BJ (cell line): ENCODE data around the gene EXOC6B. TPM values are rescaled to one million over a fixed set of nuclear protein-coding genes. Genes with fewer than 3 reads are reported as not detected.

ENCODE experiments used
- CTCF ChIA-PET: fragments of 350-600 bp; formaldehyde crosslinking; extraction: SDS; loops from one replicate; lab custom pipeline; 2021; ENCODE audit warnings: antibody characterized with exemption, inconsistent platforms; lab: Yijun Ruan, JAX
- POLR2A ChIA-PET: fragments of 300-600 bp; sonication (Branson Sonifier 250); formaldehyde crosslinking; extraction: SDS; loops from one replicate; lab custom pipeline; 2021; ENCODE audit warnings: antibody characterized with exemption; lab: Charles Lee
- DNase-seq: peaks from one replicate; pipeline ENCODE4 v3.0.0-alpha.2; 2011; ENCODE audit warnings: low read depth
- H3K27me3 ChIP-seq: 2 replicates; pipeline ENCODE4 v1.6.0; 2011; ENCODE audit warnings: low read length; ENCODE audit not compliant: control insufficient read depth, insufficient read depth
- H3K36me3 ChIP-seq: 2 replicates; pipeline ENCODE4 v1.5.1; 2011; ENCODE audit warnings: low read length; ENCODE audit not compliant: control insufficient read depth, insufficient read depth
- H3K4me3 ChIP-seq: 2 replicates; pipeline ENCODE4 v1.5.1; 2011; ENCODE audit warnings: low read depth, mild to moderate bottlenecking, control low read depth, low read length
- CTCF ChIP-seq: IDR thresholded peaks from 2 replicates; pipeline ENCODE4 v1.5.1; 2011; ENCODE audit warnings: low read depth, mild to moderate bottlenecking, control low read depth, inconsistent platforms, low read length, moderate library complexity; ENCODE audit not compliant: insufficient read depth
- polyA plus RNA-seq: library from polyadenylated mRNA; depleted of rRNA; stranded (reverse); fragments of >200 nt; gene quantifications from 2 replicates; pipeline ENCODE4 v1.2.3, GENCODE V29; 2011

EXOC6B gene
- polyA plus RNA-seq, 1 experiment: 15.5 TPM

DNA sequence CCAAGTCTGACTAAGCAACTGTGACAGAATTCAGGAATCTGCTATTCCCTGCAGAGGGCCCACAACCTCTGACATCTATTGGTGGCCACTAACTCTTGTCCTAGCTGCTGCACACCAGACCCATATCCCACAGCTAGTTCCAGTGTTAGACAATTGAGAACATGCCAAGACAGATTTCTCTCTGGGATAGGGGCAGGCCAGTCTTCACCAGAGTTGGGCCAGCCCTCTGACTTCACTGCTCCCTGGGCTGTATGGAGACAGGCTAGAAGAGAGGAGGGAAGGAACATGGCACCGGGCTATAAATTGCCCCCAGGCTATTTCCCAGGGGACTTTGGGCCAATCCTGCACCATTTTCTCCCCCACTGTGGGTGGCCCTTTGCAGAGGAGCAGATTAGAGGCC lies 645.5 kb downstream of the EXOC6B start:
- H3K4me3 ChIP-seq: no peak overlapping the region
- H3K36me3 ChIP-seq: no peaks in the 10 kb centered on the region; the same call in 1 of the 2 replicates
- no peak for DNase-seq
- H3K27me3 ChIP-seq: no peaks in the 10 kb centered on the region
- ChIA-PET POLR2A (no interaction called here), CTCF (interaction anchor here (1.8 to 1.9 kb wide), 2 partner anchors 11 to 30 kb away, joined by 4 to 9 read pairs; no protein-coding TSS in a partner anchor)
- TF ChIP-seq CTCF: no peak

GRCh38 chr2:72178551-72178950 lies 647.3 kb downstream of the EXOC6B start:
- TF ChIP-seq CTCF: no peak
- POLR2A ChIA-PET: no interaction called here
- H3K27me3 ChIP-seq: no peaks in the 10 kb centered on the region
- DNase-seq: no peak
- H3K4me3 ChIP-seq: no peak overlapping the region
- peaks cover 1% of the 10 kb centered on the region for H3K36me3 ChIP-seq
- CTCF ChIA-PET: interaction anchor here (0.7 to 1.9 kb wide), 2 partner anchors 28 to 181 kb away, joined by 3 to 9 read pairs; no protein-coding TSS in a partner anchor

GRCh38 chr2:72176281-72176680 lies 649.6 kb downstream of the EXOC6B start:
- POLR2A ChIA-PET: no interaction called here
- CTCF ChIA-PET: no interaction called here
- Histone ChIP-seq H3K27me3 (no peaks in the 10 kb centered on the region), H3K4me3 (no peak overlapping the region), H3K36me3 (peaks cover 1% of the 10 kb centered on the region)
- no peak for TF ChIP-seq CTCF
- no peak for DNase-seq

DNA sequence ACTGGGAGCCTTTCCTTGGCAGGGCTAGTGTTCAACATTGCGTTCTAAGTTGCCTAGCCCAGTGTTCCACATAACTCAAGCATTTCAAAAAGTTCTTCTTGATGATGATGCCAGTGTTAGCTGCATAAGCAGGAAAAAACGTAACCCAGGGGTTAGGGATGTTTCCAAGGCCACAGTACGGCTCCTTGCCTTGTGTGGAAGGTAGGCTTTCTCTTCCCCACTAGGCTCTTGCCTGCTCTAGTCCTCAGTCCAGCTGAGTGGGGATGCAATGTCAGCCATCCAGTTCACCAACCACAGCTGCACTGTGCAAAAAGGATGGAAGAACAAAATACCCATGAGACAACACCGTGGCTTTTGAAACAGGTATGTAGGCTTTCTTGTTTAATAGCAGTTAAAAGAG lies 650.2 kb downstream of the EXOC6B start:
- TF ChIP-seq CTCF: no peak
- H3K36me3 ChIP-seq: peaks cover 1% of the 10 kb centered on the region
- DNase-seq: no peak
- ChIA-PET CTCF (no interaction called here), POLR2A (no interaction called here)
- no peak overlapping the region for H3K4me3 ChIP-seq
- H3K27me3 ChIP-seq: no peaks in the 10 kb centered on the region

GRCh38 chr2:72173640-72174321 lies 652.1 kb downstream of the EXOC6B start:
- no peak overlapping the region for H3K4me3 ChIP-seq
- no peak for TF ChIP-seq CTCF
- ChIA-PET POLR2A (no interaction called here), CTCF (interaction anchor here (0.8 kb wide), 1 partner anchor 376 kb away, joined by 3 read pairs; no protein-coding TSS in a partner anchor)
- H3K27me3 ChIP-seq: no peaks in the 10 kb centered on the region
- H3K36me3 ChIP-seq: peaks cover 1% of the 10 kb centered on the region
- DNase-seq: no peak
